Measurements from ENCODE around the gene FAM50B.

GRCh38 chr6:3823671-3824070 is 25.5 kb upstream of the FAM50B start:
- TF ChIP-seq CTCF (conservative IDR thresholded peaks at IDR 0.05) (no peak), EZH2 (IDR thresholded peaks at IDR 0.05; ENCODE audit: low read depth) (no peak)

Data from PC-9 (cell line).